MM.1S (cell line): ENCODE measurements around the gene TMEM175.

Experiments
- CTCF ChIP-seq: fragments of 300-600 bp; sonication (generic); IDR thresholded peaks from 2 replicates; pipeline ENCODE4 v1.5.1; 2016; ENCODE audit warnings: antibody characterized with exemption, low read length, mixed read lengths
- EZH2 ChIP-seq: fragments of 300-600 bp; sonication (generic); optimal IDR thresholded peaks from 2 replicates; pipeline ENCODE3; 2017; ENCODE audit warnings: low read depth, mild to moderate bottlenecking, antibody characterized with exemption, low read length, mixed read lengths
- EZH2phosphoT487 ChIP-seq: fragments of 300-600 bp; sonication (generic); IDR thresholded peaks from 2 replicates; pipeline ENCODE4 v1.6.1; 2018; ENCODE audit warnings: antibody characterized with exemption, low read length

GRCh38 chr4:968621-969394 lies 36.5 kb downstream of the TMEM175 start:
- no peak for TF ChIP-seq CTCF
- TF ChIP-seq EZH2 = no peak
- TF ChIP-seq EZH2phosphoT487 = no peak
